ENCODE measurements around the gene PADI4. TPM values are rescaled to one million over a fixed set of nuclear protein-coding genes. Genes with fewer than 3 reads are reported as not detected.

PADI4 gene
- total RNA-seq, 1 experiment from 2014 or later: 0.26 TPM

- ATAC-seq (no peak), DNase-seq (ENCODE audit: low spot score) (no peak)
- TF ChIP-seq, protein P1, sequence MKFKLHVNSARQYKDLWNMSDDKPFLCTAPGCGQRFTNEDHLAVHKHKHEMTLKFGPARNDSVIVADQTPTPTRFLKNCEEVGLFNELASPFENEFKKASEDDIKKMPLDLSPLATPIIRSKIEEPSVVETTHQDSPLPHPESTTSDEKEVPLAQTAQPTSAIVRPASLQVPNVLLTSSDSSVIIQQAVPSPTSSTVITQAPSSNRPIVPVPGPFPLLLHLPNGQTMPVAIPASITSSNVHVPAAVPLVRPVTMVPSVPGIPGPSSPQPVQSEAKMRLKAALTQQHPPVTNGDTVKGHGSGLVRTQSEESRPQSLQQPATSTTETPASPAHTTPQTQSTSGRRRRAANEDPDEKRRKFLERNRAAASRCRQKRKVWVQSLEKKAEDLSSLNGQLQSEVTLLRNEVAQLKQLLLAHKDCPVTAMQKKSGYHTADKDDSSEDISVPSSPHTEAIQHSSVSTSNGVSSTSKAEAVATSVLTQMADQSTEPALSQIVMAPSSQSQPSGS (CRISPR knock-in tag; IDR thresholded peaks at IDR 0.05; ENCODE audit: borderline replicate concordance, low read depth): no peak
- TF ChIP-seq ZNF396 (CRISPR knock-in tag; IDR thresholded peaks at IDR 0.05; ENCODE audit: borderline replicate concordance) (no peak), ZNF317 (CRISPR knock-in tag; IDR thresholded peaks at IDR 0.05; ENCODE audit: borderline replicate concordance, low read depth) (no peak), ZNF263 (CRISPR knock-in tag; IDR thresholded peaks at IDR 0.05; ENCODE audit: low read depth) (no peak), JUN (CRISPR knock-in tag; IDR thresholded peaks at IDR 0.05) (no peak), ZNF219 (CRISPR knock-in tag; IDR thresholded peaks at IDR 0.05; ENCODE audit: borderline replicate concordance) (no peak)
- no peak overlapping the region for H3K4me3 Mint-ChIP-seq
- ChIA-PET CTCF (interaction anchor here (0.5 to 1.1 kb wide), 2 partner anchors 10 to 70 kb away, joined by 4 to 7 read pairs; no protein-coding TSS in a partner anchor), POLR2A (no interaction called here)
- no peak overlapping the region for H3K27ac Mint-ChIP-seq
- H3K4me1 Mint-ChIP-seq: no peaks in the 10 kb centered on the region
- H3K27me3 Mint-ChIP-seq (ENCODE audit: low read depth): no peaks in the 10 kb centered on the region
- H3K36me3 Mint-ChIP-seq: no peaks in the 10 kb centered on the region
- H3K9me3 Mint-ChIP-seq: peaks cover 14% of the 10 kb centered on the region
Measured at GRCh38 chr1:17265950-17266349, 42.0 kb upstream of the PADI4 start.

DNA sequence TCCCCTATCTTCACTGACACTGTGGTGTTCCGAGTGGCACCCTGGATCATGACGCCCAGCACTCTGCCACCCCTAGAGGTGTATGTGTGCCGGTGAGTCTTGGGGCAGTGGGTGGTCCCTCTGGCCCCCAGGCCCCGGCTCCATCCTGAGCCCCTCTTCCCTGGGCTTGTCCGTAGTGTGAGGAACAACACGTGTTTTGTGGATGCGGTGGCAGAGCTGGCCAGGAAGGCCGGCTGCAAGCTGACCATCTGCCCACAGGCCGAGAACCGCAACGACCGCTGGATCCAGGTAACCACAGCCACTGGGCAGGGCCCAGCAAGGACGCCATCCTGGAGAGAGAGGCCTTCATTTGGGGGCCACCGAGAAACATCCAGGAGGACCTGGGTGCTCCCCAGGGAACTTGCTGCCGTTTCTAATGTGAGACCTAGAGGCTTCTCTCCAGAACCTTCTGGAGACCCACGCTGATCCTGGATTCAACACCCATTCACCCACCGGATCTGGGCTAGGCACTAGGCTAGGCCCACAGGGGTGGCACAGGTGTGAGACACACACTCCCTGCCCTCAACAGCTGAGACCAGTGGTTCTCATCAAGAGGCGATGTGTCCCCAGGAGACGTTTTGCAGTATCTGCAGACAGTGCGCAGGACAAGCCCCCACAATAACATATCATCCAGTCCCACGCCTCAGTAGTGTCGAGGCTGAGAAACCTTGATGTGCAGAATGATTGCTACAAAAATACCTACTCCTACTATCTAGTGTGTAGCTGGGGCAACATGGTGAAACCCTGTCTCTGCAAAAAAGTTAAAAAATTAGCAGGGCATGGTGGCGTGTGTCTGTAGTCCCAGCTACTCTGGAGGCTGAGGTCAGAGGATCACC lies 36.9 kb upstream of the PADI4 start:
- no peak overlapping the region for H3K4me3 Mint-ChIP-seq
- H3K9me3 Mint-ChIP-seq: no peaks in the 10 kb centered on the region
- H3K4me1 Mint-ChIP-seq: no peaks in the 10 kb centered on the region
- TF ChIP-seq TEAD1 (CRISPR knock-in tag; IDR thresholded peaks at IDR 0.05): no peak
- no peak for TF ChIP-seq NR1H2 (CRISPR knock-in tag; IDR thresholded peaks at IDR 0.05)
- no peak for TF ChIP-seq HMGA2 (CRISPR knock-in tag; IDR thresholded peaks at IDR 0.05)
- no peak for TF ChIP-seq ZNF281 (CRISPR knock-in tag; IDR thresholded peaks at IDR 0.05)
- TF ChIP-seq E2F4 (CRISPR knock-in tag; IDR thresholded peaks at IDR 0.05; ENCODE audit: borderline replicate concordance, low read depth): no peak
- TF ChIP-seq ZNF138 (CRISPR knock-in tag; conservative IDR thresholded peaks at IDR 0.05): no peak
- TF ChIP-seq IRF2 (CRISPR knock-in tag; IDR thresholded peaks at IDR 0.05; ENCODE audit: borderline replicate concordance, low read depth): no peak
- TF ChIP-seq KAT7 (CRISPR knock-in tag; IDR thresholded peaks at IDR 0.05; ENCODE audit: borderline replicate concordance): no peak
- no peak for TF ChIP-seq ZNF423 (CRISPR knock-in tag; IDR thresholded peaks at IDR 0.05)
- TF ChIP-seq, protein P2, sequence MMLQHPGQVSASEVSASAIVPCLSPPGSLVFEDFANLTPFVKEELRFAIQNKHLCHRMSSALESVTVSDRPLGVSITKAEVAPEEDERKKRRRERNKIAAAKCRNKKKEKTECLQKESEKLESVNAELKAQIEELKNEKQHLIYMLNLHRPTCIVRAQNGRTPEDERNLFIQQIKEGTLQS (CRISPR knock-in tag; conservative IDR thresholded peaks at IDR 0.05): no peak
- no peak for TF ChIP-seq SMAD3 (CRISPR knock-in tag; IDR thresholded peaks at IDR 0.05; ENCODE audit: borderline replicate concordance)
- TF ChIP-seq E2F5 (CRISPR knock-in tag; IDR thresholded peaks at IDR 0.05): no peak
- no peak for TF ChIP-seq ELF4 (CRISPR knock-in tag; IDR thresholded peaks at IDR 0.05; ENCODE audit: low read depth)
- no peak for TF ChIP-seq ZNF317 (CRISPR knock-in tag; IDR thresholded peaks at IDR 0.05; ENCODE audit: borderline replicate concordance, low read depth)
- no peak for TF ChIP-seq ZSCAN18 (CRISPR knock-in tag; IDR thresholded peaks at IDR 0.05)
- no peak for TF ChIP-seq NR2C2 (CRISPR knock-in tag; IDR thresholded peaks at IDR 0.05)
- TF ChIP-seq ZBTB43 (CRISPR knock-in tag; IDR thresholded peaks at IDR 0.05): no peak
- ATAC-seq (no peak), DNase-seq (ENCODE audit: low spot score) (no peak)
- POLR2A ChIA-PET: no interaction called here
- CTCF ChIA-PET: interaction anchor here (1.4 kb wide), 1 partner anchor 32 kb away, joined by 6 read pairs; no protein-coding TSS in a partner anchor
- H3K27ac Mint-ChIP-seq: no peak overlapping the region
- H3K27me3 Mint-ChIP-seq (ENCODE audit: low read depth): no peaks in the 10 kb centered on the region
- H3K36me3 Mint-ChIP-seq: no peaks in the 10 kb centered on the region
